ENCODE measurements around the gene MCIDAS.

Gene MCIDAS

GRCh38 chr5:55231029-55231918 is 4.2 kb upstream of the MCIDAS start:
- TF ChIP-seq, protein P1, sequence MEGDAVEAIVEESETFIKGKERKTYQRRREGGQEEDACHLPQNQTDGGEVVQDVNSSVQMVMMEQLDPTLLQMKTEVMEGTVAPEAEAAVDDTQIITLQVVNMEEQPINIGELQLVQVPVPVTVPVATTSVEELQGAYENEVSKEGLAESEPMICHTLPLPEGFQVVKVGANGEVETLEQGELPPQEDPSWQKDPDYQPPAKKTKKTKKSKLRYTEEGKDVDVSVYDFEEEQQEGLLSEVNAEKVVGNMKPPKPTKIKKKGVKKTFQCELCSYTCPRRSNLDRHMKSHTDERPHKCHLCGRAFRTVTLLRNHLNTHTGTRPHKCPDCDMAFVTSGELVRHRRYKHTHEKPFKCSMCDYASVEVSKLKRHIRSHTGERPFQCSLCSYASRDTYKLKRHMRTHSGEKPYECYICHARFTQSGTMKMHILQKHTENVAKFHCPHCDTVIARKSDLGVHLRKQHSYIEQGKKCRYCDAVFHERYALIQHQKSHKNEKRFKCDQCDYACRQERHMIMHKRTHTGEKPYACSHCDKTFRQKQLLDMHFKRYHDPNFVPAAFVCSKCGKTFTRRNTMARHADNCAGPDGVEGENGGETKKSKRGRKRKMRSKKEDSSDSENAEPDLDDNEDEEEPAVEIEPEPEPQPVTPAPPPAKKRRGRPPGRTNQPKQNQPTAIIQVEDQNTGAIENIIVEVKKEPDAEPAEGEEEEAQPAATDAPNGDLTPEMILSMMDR (IDR thresholded peaks at IDR 0.05; ENCODE audit: borderline replicate concordance, control extremely low read depth, extremely low read depth, insufficient read depth, missing control alignments) = no peak
- in situ Hi-C loops (cut with MboI; ENCODE audit: low sequenced_read_pairs, unreplicated experiment) = no loop called here
- peak; percentile 43 for DNase-seq (ENCODE audit: low spot score)

DNA sequence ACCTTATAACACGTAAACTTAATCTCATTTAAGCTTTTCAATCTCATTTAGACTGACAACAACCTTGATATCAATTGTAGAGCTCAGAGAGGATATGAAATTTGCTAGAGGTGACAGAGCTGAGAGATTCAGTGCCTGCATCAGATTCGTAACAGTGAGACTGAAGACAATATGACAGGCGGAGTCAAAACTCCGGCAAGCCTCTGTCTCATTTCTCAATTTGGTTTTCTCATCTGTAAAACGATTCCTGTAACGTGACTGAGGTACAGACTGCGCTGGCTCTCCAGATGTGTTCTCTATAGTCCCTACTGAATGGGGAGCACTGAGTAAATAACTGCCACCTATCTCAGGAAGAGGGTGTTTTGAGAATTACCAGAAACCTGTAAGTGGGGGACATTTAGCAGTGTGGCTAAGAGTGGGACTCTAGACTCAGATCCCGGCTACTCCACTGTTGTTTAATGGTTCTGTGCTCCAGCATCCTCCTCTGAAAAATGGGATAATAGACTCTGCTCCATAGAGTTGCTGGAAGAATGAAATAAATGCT is 3.0 kb upstream of the MCIDAS start:
- in situ Hi-C loops (cut with MboI; ENCODE audit: low sequenced_read_pairs, unreplicated experiment) = no loop called here
- TF ChIP-seq, protein P1 (IDR thresholded peaks at IDR 0.05; ENCODE audit: borderline replicate concordance, control extremely low read depth, extremely low read depth, insufficient read depth, missing control alignments) = no peak

GRCh38 chr5:55227664-55228430 is 732 bp upstream of the MCIDAS start:
- in situ Hi-C loops (cut with MboI; ENCODE audit: low sequenced_read_pairs, unreplicated experiment) = no loop called here
- TF ChIP-seq, protein P1 (IDR thresholded peaks at IDR 0.05; ENCODE audit: borderline replicate concordance, control extremely low read depth, extremely low read depth, insufficient read depth, missing control alignments) = no peak
- peak; percentile 26 for DNase-seq (ENCODE audit: low spot score)

More for the DNA sequence above, 3.0 kb upstream of the MCIDAS start:
- peak; percentile 34 for DNase-seq (ENCODE audit: low spot score)

- TF ChIP-seq, protein P1 (IDR thresholded peaks at IDR 0.05; ENCODE audit: borderline replicate concordance, control extremely low read depth, extremely low read depth, insufficient read depth, missing control alignments) = peak; percentile 66
- DNase-seq (ENCODE audit: low spot score) = peak; percentile 82
- in situ Hi-C loops (cut with MboI; ENCODE audit: low sequenced_read_pairs, unreplicated experiment) = no loop called here
Measured at GRCh38 chr5:55226027-55226933, 835 bp downstream of the MCIDAS start.

DNA sequence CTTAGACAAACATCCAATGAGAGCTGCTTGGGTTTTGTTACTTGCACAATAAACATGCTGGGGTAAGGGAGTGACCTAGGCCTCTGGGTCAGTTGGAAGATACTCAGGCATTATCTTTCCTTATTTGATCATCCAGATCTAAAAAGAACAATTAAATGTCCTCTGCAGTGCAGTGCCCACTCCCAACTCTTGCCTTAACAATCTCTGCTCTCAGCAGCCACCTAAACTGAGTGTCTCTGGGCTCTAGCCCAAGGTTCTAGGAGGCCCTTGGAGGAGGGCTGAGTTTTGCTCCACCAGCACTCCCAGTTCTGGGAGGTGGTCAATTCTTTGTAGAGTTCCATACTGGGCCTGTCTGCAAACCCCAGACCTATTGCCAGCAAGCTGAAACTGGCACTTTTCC is 1.8 kb downstream of the MCIDAS start:
- in situ Hi-C loops (cut with MboI; ENCODE audit: low sequenced_read_pairs, unreplicated experiment) = no loop called here
- TF ChIP-seq, protein P1 (IDR thresholded peaks at IDR 0.05; ENCODE audit: borderline replicate concordance, control extremely low read depth, extremely low read depth, insufficient read depth, missing control alignments) = no peak
- DNase-seq (ENCODE audit: low spot score) = no peak

Measured in GM13976 (cell line).